ENCODE data around the gene ZNF784.

ZNF784 gene, protein sequence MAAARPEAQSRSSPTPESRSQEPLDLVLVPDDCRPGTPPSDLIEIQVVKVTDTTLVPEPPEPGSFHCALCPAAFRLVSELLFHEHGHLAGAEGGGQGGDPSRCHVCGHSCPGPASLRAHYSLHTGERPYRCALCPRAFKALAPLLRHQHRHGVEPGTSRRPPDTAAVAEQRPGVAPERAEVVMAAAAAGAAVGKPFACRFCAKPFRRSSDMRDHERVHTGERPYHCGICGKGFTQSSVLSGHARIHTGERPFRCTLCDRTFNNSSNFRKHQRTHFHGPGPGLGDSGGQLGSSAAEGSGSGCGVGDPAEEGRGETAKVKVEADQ

GRCh38 chr19:55624109-55625003, at the start of gene ZNF784:
TSS of gene ZNF784 (minus strand) at chr19:55624566. CDS start at chr19:55624561, 5 bp downstream.
- DNase-seq, result peak; percentile 94

DNA sequence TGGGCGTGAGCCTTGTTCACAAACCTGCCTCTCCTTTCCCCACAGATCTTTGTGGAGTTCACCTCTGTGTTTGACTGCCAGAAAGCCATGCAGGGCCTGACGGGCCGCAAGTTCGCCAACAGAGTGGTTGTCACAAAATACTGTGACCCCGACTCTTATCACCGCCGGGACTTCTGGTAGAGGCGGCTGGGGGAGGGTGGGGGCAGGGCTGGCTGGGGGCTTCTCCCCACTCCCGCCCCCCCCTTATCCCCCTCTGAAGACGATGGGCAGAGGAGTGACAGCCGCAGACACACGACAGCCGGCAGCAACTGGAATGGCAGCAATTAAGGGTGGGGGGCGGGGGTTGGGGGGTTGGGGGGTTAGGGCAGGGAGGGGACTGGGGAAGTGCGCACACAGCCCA, 49.5 kb upstream of the ZNF784 start:
- DNase-seq, result no peak

GRCh38 chr19:55673465-55673864, 49.1 kb upstream of the ZNF784 start:
- DNase-seq, result no peak

DNA sequence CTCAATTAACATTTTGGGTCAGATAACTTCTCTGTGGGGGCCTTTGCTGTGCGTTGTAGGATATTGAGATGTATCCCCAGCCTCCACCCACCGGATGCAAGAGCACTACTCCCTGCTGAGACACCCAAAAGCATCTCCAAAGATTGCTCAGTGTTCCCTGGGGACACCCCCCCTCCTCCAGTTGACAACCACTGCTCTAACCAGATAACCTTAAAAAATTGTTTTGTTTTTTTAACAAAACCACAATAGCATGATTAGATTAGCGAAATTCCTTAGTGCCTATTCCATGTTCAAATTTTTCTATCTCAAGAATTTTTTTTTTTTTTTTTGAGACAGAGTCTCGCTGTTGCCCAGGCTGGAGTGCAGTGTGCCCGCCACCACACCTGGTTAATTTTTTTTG, 48.1 kb upstream of the ZNF784 start:
- DNase-seq, result no peak

DNA sequence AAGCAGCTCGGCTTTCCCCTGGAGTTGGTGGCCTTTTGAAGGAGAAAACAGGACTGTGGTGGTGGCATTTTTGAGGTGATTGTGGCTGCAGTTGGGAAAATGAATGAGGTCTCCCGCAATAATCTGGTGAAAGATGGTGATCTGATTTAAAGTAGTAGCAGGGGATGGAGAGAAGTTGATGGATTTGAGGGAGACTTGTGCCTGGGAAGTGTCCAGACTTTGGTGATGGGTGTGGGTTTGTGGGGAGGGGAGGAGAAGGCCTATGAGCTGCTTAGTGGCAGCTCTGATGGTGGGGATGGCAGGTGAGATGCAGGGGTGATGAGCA, 46.6 kb upstream of the ZNF784 start:
- DNase-seq, result no peak

DNA sequence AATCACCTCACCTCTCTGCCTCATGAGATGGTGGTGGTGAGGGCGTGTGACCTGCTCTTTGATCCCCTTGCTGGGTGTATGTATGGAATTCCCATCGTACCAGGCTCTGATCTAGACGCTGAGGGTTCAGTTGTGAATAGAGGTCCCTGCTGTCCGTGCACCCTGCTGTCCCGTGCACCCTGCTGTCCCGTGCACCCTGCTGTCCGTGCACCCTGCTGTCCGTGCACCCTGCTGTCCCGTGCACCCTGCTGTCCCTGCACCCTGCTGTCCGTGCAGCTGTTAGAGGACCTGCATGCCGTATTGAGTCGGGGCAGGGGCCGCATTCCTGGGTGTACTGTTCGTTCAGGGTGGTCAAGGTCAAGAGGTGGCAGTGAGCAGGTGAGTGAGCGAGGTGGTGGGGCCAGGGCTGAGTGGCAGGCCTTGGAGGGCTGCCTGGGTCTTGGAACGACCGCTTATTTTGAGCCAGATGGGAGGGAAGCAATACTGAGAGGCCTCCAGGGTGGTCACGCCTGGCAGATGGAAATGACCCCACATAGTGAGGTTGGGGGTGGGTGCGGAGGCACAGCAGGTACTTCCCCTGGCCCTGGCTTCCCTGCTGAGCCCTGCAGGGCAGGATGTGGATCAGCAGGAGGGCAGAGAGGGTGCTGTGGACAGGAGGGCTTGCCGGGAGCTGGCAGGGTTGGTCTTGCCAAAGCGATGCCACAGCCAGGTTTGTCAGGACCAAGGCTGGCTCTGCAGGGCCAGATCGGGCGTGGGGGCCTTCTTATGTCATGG, 46.1 kb upstream of the ZNF784 start:
- peak in 1 of 2 experiments; percentile 18 for DNase-seq

DNA sequence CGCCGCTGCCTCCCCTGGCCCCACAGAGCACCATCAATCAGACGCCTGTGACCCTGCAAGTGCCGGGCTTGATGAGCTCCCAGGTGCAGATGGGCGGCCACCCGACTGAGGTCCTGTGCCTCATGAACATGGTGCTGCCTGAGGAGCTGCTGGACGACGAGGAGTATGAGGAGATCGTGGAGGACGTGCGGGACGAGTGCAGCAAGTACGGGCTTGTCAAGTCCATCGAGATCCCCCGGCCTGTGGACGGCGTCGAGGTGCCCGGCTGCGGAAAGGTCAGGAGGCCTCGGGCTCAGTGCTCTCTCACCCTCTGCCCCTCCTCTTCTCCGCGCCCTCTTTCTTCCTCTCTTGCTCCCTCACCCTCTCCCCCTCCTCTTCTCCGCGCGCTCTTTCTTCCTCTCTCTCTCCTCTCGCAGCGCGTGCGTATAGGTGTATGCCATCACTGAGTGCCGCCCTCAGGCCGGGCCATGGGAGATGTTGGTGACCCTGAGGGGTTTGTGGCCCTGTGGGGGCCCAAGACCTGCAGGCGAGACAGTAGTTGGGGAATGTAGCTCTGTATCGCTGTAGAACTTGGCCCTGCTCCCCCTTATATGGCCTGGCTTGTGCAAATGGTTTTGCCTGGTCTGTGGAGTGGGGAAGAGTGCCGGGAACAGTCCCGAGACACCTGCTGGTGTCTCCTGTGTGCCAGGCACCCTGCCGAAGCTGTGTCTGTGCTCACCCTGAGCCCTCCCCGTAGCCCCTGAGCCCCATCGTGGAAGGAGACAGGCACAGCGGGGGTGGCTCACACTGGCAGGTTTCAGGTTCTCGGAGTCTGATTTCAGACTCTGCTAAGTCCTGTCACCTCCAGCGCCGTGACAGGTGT, 45.3 kb upstream of the ZNF784 start:
- DNase-seq, result peak in 1 of 2 experiments; percentile 18

DNA sequence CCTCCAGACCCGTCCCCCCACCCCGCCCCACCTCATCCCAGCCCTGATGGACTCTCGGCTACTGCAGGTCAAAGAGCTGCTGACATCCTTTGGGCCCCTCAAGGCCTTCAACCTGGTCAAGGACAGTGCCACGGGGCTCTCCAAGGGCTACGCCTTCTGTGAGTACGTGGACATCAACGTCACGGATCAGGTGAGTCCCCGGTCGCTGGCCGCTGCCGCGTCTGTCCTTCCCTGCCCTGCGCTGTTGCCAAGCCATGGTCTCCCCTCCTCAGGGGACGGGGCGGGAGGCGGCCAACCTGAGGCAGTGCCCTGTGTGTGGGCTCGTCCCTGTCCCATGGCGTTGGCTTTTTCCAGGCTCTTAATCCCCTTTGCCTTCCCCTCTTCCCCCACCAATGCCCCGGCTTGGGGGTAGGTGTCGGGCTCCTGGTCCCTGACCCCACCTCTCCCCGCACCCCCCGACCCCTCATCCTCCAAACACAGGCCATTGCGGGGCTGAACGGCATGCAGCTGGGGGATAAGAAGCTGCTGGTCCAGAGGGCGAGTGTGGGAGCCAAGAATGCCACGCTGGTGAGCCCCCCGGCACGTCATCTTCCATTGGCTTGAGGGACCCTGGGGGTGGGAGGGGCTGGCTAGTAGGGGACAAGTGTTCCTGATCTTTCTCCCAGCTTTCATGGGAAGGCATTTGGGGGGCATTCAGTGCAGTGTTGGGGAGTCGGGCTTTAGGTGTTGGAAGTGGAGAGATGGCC, 44.4 kb upstream of the ZNF784 start:
- no peak for DNase-seq

- DNase-seq, result peak in 1 of 2 experiments; percentile 21
Observed at GRCh38 chr19:55667958-55668357, 43.6 kb upstream of the ZNF784 start.

- DNase-seq, result peak in 1 of 2 experiments; percentile 16
Observed at GRCh38 chr19:55667511-55667910, 43.1 kb upstream of the ZNF784 start.

GRCh38 chr19:55667006-55667381, 42.6 kb upstream of the ZNF784 start:
- no peak for DNase-seq

DNA sequence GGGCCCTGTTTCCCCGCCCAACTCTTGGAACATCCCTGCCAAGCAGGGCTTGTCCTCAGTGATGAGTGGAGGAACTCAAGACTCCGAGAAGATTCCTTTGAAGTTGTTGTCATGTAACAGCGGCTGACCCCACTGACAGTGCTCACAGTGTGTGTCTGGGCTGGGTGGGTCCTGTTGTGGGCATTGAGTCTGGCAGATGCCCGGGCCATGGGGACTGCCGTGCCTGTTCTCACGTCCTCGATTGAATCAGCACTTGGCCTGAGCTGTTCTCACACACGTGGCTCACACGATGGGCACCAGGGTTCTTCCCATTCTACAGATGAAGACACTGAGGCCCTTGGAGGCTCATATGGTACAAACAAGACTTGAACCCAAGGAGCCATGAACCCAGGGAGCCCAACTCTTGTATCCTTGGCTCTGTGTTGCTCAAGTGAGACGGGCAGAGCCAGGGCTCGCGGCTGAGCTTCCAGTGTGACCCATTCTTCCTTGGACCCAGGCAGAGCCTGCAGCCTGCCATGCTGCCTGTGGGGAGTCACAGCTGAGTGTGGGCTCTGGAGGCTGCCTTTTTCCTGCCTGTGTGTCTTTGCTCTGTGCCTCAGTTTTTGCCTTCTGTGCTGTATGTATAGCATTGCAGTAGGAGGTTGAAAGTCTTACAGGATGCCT, 42.1 kb upstream of the ZNF784 start:
- no peak for DNase-seq

DNA sequence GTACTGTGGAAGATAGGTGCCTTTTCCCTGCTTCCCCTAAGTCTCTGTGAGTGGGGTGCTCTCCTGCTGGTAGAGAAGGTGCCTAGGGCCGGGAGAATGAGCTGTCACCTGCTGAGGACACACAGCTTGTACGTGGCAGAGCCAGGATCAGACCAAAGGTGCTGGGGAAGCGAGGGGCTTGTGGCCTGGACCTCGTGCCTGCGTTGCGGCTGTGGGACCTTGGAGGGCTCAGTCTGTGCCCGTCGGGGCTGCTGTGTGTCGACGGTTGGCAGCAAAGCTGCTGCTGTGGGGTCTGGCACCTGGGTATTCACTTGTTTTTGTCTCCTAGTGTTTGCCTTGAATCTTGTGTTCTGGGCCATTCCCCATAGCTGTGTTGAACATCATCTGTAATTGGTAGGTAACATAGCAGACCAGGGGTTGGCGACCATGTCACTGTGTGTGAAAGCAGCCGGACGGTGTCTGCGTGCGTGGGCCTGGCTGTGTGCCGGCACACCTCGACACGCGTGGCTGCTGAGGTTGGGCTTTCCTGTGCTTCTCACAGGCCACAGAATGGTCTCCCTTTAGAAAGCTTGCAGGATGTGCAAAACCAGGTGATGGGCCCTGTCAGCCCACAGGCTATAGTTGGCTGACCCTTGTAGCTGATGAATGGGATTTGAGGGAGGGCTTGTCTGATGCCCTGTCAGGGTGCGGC, 39.6 kb upstream of the ZNF784 start:
- no peak for DNase-seq

GRCh38 chr19:55661826-55662225, 37.5 kb upstream of the ZNF784 start:
- no peak for DNase-seq

DNA sequence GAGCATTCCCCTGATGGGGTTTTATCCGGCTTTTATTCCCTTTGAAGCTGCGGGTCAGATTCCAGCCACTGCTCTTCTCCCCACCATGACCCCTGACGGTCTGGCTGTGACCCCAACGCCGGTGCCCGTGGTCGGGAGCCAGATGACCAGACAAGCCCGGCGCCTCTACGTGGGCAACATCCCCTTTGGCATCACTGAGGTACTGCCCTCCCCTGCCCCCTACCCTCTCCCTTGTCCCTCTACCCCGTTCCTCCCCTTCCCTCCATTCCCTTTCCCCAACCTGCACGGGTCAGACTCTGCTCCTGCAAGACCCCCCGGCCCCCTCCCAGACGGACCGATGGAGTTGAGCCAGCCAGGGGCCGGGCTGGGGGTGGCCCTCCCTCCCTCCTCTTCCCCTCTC, 36.6 kb upstream of the ZNF784 start:
- no peak for DNase-seq

DNA sequence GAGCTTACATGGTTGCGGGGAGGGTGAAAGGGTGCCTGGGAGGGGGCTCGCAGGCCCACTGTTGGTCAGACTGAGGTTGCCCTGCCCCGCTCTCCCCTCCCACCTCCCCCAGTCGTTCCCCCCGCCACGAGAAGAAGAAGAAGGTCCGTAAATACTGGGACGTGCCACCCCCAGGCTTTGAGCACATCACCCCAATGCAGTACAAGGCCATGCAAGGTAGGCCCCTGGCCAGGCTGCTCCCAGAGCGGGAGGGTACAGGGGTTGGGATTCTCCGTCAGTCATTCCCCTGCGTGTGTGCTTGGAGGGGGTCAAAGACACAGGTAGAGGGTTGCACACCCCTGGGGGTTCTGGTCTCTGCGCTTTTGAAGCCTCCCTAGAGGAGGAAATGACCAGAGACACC, 36.0 kb upstream of the ZNF784 start:
- no peak for DNase-seq

GRCh38 chr19:55659822-55660221, 35.5 kb upstream of the ZNF784 start:
- no peak for DNase-seq

- no peak for DNase-seq
Observed at GRCh38 chr19:55658846-55659459, 34.6 kb upstream of the ZNF784 start.

DNA sequence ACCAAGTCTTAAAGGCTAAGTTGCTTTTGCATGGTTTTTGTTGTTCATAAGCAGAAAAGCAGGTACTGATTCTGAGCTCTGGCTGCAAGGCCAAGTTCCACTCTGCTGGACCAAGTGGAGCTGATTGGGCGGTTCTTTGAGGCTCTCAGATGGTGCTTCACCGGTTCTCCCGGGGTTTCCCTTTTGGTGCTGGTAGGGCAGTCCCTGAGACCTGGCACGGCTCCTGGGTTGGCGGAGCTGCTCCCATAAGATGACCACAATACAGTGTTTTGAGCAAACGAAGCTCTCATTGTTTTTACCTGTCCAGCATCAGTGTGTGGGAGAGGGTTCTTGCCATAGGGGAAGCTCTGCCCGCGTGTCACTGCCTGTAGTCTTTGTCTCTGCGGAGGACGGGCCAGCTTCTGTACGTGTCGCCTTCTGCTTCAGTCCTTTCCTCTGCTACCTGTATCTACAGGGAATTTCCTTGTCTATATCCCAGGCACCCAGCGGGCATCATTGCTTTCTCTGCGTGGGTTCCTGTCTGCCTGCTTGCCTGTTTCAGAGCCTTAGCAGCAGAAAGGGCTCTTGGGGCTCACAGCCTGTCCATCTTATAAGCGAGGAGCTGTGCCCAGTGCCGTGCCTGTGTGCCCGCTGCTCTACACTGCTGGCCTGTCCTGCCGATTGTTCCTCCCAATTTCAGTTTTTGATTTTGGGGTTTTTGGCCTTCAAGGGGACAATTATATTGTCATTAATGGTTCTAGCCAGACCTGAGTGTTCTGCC, 32.8 kb upstream of the ZNF784 start:
- peak in 1 of 2 experiments; percentile 37 for DNase-seq

All from activated T-cell treated with anti-CD3 and anti-CD28 coated beads, Interleukin-2, amount 50 U/mL, for 48 hours (primary cell).